ENCODE data around the gene SSR4.

SSR4 gene

DNA sequence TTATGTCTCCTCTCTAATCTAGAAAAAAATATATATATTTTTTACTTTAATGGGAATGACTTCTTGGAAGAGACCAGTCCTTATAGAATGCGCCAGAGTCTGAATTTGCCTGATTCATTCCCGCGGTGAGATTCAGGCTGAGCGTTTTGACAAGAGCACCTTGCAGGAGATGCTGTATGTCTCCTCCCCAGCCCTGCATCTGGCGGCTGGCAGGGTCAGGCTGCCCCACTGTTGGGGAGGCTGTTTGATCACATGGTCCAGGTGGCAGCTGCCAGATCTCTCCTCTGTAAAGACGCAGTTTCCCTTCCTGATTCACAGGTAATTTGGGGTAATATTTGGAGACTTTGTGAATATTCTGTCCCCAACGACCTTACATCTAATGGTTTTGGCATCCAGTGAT, 26.1 kb downstream of the SSR4 start:
- Mint-ChIP-seq H3K27me3 (no peaks in the 10 kb centered on the region), H3K36me3 (no peaks in the 10 kb centered on the region), H3K27ac (no peak overlapping the region), H3K9me3 (ENCODE audit: low read depth) (no peaks in the 10 kb centered on the region), H3K4me1 (ENCODE audit: low read depth) (peaks cover 36% of the 10 kb centered on the region), H3K4me3 (no peak overlapping the region)

DNA sequence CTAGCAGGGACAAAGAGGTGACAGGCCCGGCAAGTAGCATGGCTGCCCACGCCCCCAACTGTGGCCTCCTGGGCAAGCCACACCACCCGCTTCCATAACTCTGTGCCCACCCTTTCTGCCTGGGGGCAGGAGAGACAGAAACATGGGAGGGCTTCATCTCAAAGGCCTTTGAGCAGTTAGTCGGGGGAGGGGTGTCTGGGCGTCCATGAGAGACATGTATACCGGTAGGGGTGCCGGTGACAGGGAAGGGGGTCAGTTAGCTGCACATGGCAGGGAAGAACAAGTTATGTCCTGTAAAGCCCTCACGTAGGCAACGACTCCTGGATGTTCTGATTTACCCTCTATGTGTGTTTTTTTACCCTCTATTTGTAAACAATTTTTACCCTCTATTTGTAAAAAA, 26.6 kb downstream of the SSR4 start:
- Mint-ChIP-seq H3K27me3 (no peaks in the 10 kb centered on the region), H3K9me3 (ENCODE audit: low read depth) (no peaks in the 10 kb centered on the region), H3K4me1 (ENCODE audit: low read depth) (peaks cover 36% of the 10 kb centered on the region), H3K27ac (no peak overlapping the region), H3K4me3 (no peak overlapping the region), H3K36me3 (no peaks in the 10 kb centered on the region)

DNA sequence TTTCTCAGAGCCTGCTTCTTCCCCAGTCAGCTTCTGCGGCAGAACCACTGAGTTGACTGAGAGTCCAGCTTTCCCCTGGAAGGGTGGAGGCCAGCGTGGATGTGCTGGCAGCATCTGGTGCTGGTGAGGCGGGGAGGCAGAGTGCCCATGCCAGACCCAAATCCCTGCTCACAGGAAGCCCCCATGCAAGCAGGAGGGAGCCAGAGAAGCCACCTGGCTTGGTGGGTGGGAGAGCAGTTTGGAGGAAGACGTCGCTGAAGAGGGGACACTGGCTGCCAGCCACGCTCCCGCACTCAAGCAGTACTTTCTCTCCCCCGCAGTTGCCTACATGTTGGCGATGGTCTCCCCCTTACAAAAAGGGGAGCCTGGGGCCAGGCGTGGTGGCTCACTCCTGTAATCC, 29.9 kb downstream of the SSR4 start:
- H3K4me1 Mint-ChIP-seq (ENCODE audit: low read depth), result peaks cover 37% of the 10 kb centered on the region
- H3K27me3 Mint-ChIP-seq, result no peaks in the 10 kb centered on the region
- H3K9me3 Mint-ChIP-seq (ENCODE audit: low read depth), result no peaks in the 10 kb centered on the region
- no peak overlapping the region for H3K4me3 Mint-ChIP-seq
- H3K27ac Mint-ChIP-seq, result no peak overlapping the region
- H3K36me3 Mint-ChIP-seq, result no peaks in the 10 kb centered on the region

DNA sequence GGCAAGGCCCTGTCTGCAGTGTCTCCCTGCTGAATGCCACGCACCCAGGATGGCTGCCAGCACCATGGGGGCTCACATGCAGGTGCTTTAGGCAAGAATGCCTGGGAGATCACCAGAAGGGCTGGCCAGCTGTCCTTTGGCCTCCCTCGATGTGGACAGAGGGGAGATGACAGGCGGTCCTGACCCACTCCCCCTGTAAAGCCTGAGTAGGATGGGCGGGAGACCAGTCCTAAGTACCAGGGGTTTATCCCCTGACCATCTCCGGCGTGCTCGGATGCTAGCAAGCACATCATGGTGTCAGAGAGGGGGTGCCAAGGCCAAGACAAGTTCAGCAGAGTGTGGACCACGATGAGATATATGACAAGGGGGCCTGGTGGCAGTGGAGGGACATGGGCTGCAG, 30.6 kb downstream of the SSR4 start:
- H3K27ac Mint-ChIP-seq, result no peak overlapping the region

DNA sequence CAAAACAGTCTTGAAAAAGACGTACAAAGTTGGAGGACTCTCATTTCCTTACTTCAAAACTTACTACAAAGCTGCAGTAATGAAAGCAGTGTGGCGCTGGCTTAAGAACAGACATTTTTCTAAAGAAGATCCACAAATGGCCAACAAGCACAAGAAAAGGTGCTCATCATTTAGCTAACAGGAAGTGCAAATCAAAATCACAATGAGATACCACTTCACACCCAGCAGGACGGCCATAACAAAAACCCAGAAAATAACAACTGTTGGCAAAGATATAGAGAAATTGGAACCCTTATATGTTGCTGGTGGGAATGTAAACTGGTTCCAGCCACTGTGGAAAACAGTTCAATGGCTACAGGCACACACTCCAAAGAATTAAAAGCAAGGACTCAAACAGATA, 32.5 kb downstream of the SSR4 start:
- no peaks in the 10 kb centered on the region for H3K36me3 Mint-ChIP-seq
- no peak overlapping the region for H3K27ac Mint-ChIP-seq
- H3K9me3 Mint-ChIP-seq (ENCODE audit: low read depth), result no peaks in the 10 kb centered on the region
- peaks cover 26% of the 10 kb centered on the region for H3K4me1 Mint-ChIP-seq (ENCODE audit: low read depth)
- H3K27me3 Mint-ChIP-seq, result no peaks in the 10 kb centered on the region
- H3K4me3 Mint-ChIP-seq, result no peak overlapping the region

More for the DNA sequence above, 30.6 kb downstream of the SSR4 start:
- Mint-ChIP-seq H3K4me3 (no peak overlapping the region), H3K9me3 (ENCODE audit: low read depth) (no peaks in the 10 kb centered on the region), H3K27me3 (no peaks in the 10 kb centered on the region), H3K36me3 (no peaks in the 10 kb centered on the region), H3K4me1 (ENCODE audit: low read depth) (peaks cover 37% of the 10 kb centered on the region)

DNA sequence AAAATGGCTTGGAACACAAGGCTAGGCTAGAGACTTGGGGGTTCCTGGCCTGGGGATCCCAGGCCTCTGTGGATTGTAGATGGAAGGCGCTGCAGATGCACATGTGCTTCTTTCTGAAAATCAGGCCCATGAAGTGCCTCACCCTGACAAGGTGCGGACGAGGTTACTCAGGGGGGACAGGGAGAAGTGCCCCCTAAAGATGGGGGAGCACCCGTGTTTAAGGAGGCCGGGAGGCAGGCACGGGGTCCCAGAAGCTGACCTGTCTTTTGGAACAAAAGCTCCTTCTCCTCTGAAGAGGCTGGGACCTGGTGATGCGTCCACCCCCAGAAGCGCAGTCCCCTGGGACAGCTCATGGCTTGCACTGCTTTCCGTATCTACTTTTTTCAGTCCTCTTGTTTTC, 33.4 kb downstream of the SSR4 start:
- Mint-ChIP-seq H3K4me1 (ENCODE audit: low read depth) (peaks cover 18% of the 10 kb centered on the region), H3K27me3 (no peaks in the 10 kb centered on the region), H3K9me3 (ENCODE audit: low read depth) (no peaks in the 10 kb centered on the region), H3K36me3 (no peaks in the 10 kb centered on the region), H3K27ac (no peak overlapping the region), H3K4me3 (peak overlapping the region; percentile 9)

DNA sequence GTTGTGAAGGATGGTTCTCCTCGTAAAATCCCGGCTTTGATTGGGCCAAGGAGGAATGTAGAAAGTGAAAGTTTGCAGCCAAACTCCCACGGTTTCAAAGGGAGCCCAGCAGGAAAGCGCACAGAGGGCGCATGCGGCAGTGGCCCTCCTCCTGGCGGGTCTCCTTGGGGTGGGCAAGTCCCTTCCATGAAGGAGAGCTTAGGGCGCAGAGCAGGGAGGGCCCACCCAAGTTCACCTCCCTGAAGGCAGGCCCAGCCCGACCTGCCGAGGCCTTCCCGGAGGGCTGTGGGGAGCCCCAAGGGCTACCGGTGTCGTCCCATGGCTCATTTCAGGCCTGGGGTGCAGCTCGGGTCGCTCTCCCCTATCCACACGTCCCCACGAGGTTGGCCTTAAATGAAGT, 33.8 kb downstream of the SSR4 start:
- no peaks in the 10 kb centered on the region for H3K36me3 Mint-ChIP-seq
- no peaks in the 10 kb centered on the region for H3K9me3 Mint-ChIP-seq (ENCODE audit: low read depth)
- H3K27ac Mint-ChIP-seq, result no peak overlapping the region
- no peak overlapping the region for H3K4me3 Mint-ChIP-seq
- H3K27me3 Mint-ChIP-seq, result no peaks in the 10 kb centered on the region
- H3K4me1 Mint-ChIP-seq (ENCODE audit: low read depth), result peaks cover 18% of the 10 kb centered on the region

DNA sequence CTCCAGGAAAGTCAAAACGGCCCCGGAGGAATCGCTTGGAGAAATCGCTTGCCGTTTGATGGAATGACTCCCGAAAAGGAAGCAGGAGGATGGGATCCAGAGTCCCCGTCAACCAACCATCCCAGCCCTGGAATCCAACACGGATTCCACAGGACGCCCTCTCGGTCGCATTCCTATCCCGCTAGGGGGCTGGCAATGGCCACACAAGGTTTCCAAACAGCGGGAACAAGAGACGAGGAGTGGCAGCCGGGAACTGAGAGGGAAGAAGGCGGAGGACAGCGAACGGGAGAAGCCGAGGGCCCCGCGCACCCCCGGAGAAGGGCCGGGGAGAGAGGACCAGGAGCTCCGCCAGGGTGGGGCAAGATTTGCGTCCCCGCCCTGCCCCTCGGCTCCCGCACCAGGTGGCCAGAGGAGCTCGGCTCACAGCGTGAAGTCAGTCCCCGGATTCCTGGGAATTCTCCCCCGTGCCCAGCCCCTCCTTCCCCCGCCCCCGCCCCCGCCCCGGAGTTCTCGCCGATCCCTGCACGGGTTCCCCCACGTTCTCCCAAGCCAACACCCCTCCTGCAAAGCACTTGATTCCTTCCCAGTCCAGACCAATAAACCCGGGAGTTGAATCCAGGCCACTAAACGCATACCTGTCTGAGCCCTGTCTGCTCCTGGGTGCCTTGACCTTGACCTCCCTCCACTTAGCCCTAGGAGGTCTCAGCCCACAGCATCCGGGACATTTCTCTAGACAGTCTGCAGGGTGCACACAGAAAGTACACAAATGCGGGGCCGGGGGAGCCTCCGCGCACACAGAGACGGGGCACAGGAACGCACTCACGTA, 34.5 kb downstream of the SSR4 start:
- H3K27ac Mint-ChIP-seq, result no peak overlapping the region
- no peak overlapping the region for H3K4me3 Mint-ChIP-seq
- no peaks in the 10 kb centered on the region for H3K27me3 Mint-ChIP-seq
- H3K36me3 Mint-ChIP-seq, result no peaks in the 10 kb centered on the region
- no peaks in the 10 kb centered on the region for H3K9me3 Mint-ChIP-seq (ENCODE audit: low read depth)
- H3K4me1 Mint-ChIP-seq (ENCODE audit: low read depth), result peaks cover 15% of the 10 kb centered on the region

DNA sequence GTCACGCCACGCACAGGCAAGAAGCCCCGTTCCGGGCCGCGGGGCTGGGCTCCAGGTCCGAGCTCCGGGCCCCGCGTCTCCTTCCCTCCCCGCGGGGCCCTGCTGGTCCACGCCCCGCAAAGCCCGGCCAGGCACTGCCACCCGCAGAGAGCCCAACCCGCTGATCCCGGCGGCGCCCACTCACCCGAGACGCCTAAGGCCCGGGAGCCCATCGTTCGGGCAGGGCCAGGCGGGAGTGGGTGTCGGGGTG, 35.0 kb downstream of the SSR4 start:
- Mint-ChIP-seq H3K36me3 (no peaks in the 10 kb centered on the region), H3K4me1 (ENCODE audit: low read depth) (peaks cover 15% of the 10 kb centered on the region), H3K27me3 (no peaks in the 10 kb centered on the region), H3K27ac (no peak overlapping the region), H3K4me3 (no peak overlapping the region), H3K9me3 (ENCODE audit: low read depth) (no peaks in the 10 kb centered on the region)

DNA sequence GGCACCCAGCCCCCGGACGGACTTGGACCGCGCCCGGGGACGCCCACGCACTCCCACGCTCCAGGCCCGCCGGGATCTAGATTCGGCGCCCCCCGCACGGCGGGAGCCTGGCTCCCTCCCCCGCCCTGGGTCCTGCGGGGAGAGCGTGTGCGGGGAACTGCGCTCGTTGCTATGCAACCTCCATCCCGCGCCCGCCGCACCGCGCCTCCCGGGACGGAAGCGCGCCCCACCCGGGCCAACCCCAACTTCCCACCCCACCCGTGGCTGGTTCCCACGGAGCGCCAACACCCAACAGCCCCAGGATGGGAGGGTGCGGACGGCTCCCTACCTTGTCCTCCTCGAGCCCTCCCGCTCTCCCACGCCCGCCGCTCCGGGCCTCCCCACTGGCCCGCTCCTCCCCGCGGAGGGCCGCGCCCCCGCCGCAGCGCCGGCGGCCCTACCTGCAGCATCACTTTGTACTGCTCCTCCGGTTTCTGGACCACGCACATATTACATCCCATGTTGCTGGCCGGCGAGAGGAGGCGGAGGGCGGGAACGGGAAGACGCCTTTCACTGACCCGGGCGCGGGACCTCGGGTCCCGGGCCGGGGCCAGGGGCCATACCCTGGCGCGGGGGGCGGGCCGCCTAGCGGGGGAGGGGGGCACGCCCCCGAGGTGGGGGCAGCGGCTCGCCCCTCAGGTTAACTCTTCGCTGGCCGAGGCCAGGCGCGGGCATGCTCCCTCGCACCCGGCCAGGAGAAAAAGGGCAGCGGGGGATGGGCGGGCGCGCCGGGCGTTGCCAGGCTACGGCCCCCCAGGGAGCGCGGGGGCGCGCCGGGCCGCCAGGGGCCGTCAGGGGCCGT, 35.6 kb downstream of the SSR4 start, which contains the start of gene PDZD4:
PDZD4 (minus strand) TSS at position 746 of the 841 bp plus-strand sequence; CDS start at position 500, 246 bp downstream.
- no peaks in the 10 kb centered on the region for H3K9me3 Mint-ChIP-seq (ENCODE audit: low read depth)
- H3K27me3 Mint-ChIP-seq, result no peaks in the 10 kb centered on the region
- no peaks in the 10 kb centered on the region for H3K36me3 Mint-ChIP-seq
- H3K27ac Mint-ChIP-seq, result no peak within 1 kb of the TSS
- H3K4me1 Mint-ChIP-seq (ENCODE audit: low read depth), result peaks cover 15% of the 10 kb centered on the region
- H3K4me3 Mint-ChIP-seq, result peak within 1 kb of the TSS; percentile 69

DNA sequence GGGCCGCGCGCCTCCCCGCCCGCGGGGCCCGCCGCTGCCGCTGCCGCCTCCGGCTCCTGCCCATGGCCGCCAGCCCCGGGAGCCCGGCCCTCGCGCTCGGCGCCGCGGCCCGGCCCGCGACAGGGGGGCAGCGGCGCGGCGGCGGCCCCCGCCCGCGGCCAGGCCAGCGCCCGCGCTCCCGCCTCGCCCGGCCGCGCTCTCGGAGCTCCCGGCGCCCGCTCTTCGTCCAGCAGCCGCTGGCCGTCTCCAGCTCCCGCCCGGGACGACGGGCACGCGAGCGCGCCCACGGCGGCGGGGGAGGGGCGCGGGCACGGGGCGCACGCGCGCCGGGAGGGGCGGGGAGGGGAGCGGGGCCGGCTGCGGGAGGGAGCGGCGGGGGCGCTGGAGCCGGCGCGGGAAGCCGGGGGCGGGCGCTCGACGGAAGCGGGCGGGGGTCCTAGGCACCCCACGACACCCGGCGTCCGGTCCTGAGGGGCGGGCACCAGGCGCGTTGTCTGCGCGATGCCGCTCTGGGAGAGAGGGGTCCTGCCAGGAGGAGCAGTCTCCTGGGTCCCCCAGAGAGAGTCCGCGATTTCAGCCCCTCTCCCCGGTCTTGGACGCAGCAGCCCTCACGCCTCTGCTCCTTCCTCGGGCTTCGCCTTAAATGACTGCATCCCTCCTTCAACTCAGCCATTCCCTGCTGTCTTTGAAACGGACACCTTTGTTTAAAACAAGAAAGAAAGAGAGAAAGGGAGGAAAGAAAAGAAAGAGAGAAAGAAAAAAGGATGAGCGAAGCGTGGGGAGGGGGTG, 36.4 kb downstream of the SSR4 start:
- H3K4me1 Mint-ChIP-seq (ENCODE audit: low read depth), result peaks cover 15% of the 10 kb centered on the region
- H3K27me3 Mint-ChIP-seq, result no peaks in the 10 kb centered on the region
- H3K27ac Mint-ChIP-seq, result no peak overlapping the region
- no peaks in the 10 kb centered on the region for H3K36me3 Mint-ChIP-seq
- H3K4me3 Mint-ChIP-seq, result peak overlapping the region; percentile 69
- H3K9me3 Mint-ChIP-seq (ENCODE audit: low read depth), result no peaks in the 10 kb centered on the region

DNA sequence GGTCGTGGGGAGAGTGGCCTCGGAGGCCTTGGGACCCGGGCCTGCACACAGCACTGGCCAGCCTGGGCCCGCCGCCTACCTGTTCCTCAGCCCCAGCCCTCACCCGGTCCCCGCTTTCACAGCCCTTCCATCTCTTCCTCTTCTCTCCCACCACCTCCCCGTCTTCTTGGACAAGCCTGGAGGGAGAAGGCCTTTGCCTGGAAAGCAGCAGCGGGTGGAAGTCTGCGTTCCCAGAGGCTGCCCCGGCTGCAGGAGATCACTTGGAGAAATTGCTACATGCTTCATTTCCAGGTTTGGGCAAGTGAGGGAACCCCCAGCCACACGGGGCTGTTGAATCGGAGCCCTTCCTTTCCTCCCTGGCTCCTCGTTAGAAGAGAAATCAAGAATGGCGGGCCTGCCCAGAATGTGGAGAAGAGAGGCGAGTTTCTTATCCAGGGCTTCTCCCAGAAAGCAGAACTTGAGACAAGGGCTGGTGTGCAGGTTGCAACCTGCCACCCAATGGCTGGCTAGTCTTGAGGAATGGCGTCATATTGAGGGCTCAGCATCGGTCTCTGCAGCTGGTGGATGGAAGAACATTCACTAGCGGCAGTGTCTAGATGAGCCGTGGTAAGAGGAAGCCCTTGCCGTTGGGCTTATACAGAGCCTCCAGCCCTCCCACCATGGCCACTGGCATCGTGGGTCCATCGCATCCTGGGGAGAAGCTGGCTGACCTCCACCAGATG, 37.1 kb downstream of the SSR4 start:
- H3K27ac Mint-ChIP-seq, result no peak overlapping the region
- H3K4me1 Mint-ChIP-seq (ENCODE audit: low read depth), result peaks cover 15% of the 10 kb centered on the region
- no peaks in the 10 kb centered on the region for H3K36me3 Mint-ChIP-seq
- H3K4me3 Mint-ChIP-seq, result peak overlapping the region; percentile 65
- no peaks in the 10 kb centered on the region for H3K27me3 Mint-ChIP-seq
- H3K9me3 Mint-ChIP-seq (ENCODE audit: low read depth), result no peaks in the 10 kb centered on the region

DNA sequence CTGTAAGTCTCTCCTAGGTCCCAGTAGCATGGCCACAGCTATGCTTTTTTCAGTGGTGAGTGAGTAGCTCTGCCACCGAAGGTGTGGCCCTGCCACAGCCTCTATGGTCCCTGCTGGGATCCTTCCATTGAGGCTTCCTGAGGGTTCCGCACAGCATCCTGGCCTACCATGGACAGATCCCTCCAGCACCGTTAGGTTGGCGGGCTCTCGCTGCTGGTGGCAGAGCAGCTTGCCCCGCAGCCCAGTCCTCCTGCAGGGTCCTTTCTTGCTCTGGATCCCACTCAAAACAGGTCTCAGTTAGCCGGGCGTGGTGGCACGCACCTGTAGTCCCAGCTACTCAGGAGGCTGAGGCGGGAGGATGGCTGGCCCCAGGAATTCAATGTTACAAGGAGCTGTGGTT, 38.3 kb downstream of the SSR4 start:
- H3K4me3 Mint-ChIP-seq, result no peak overlapping the region
- no peak overlapping the region for H3K27ac Mint-ChIP-seq

DNA sequence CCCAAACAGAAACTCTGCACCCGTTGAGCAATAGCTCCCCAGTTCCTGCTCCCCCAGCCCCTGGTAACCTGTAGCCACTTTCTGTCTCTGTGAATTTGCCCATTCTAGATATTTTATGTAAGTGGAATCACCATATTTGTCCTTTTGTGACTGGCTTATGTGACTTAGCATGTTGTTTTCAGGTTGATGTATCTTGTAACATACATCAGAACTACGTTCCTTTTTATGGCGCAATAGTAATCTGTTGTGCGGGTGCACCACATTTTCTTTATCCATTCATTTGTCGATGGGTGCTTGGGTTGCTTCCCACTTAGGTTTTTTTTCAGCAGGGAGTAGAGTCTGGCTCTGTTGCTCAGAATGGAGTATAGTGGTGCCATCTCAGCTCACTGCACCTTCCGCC, 42.5 kb downstream of the SSR4 start:
- H3K27ac Mint-ChIP-seq, result no peak overlapping the region
- no peak overlapping the region for H3K4me3 Mint-ChIP-seq
- no peaks in the 10 kb centered on the region for H3K27me3 Mint-ChIP-seq
- no peaks in the 10 kb centered on the region for H3K36me3 Mint-ChIP-seq
- no peaks in the 10 kb centered on the region for H3K4me1 Mint-ChIP-seq (ENCODE audit: low read depth)
- no peaks in the 10 kb centered on the region for H3K9me3 Mint-ChIP-seq (ENCODE audit: low read depth)

More for the DNA sequence above, 38.3 kb downstream of the SSR4 start:
- H3K27me3 Mint-ChIP-seq, result no peaks in the 10 kb centered on the region
- H3K4me1 Mint-ChIP-seq (ENCODE audit: low read depth), result peaks cover 4% of the 10 kb centered on the region
- H3K9me3 Mint-ChIP-seq (ENCODE audit: low read depth), result no peaks in the 10 kb centered on the region
- H3K36me3 Mint-ChIP-seq, result no peaks in the 10 kb centered on the region
